Activated B cell treated with CpG ODN at 0.5 μM for 24 hours (primary cell): ENCODE measurements around the gene AKAP5. TPM values are rescaled to one million over a fixed set of nuclear protein-coding genes. Genes with fewer than 3 reads are reported as not detected.

ENCODE experiments used
- ATAC-seq: fragments of 200-7000 bp; cut with Tn5 transposase; one replicate; pipeline ENCODE4 v1.10.0; 2021; ENCODE audit warnings: low read depth, mild to moderate bottlenecking, moderate library complexity
- CTCF ChIA-PET: fragments of 350-600 bp; sonication (Branson Sonifier 250); formaldehyde crosslinking; loops from one replicate; lab custom pipeline; 2021; ENCODE audit warnings: antibody characterized with exemption; lab: Charles Lee
- POLR2A ChIA-PET: fragments of 350-600 bp; sonication (Branson Sonifier 250); formaldehyde crosslinking; loops from one replicate; lab custom pipeline; 2021; ENCODE audit warnings: antibody characterized with exemption; lab: Charles Lee
- DNase-seq: peaks from one replicate; pipeline ENCODE4 v3.0.0; 2022
- H3K27ac Mint-ChIP-seq: one replicate; pipeline ENCODE4 v1.8.0; 2020; ENCODE audit warnings: mixed read lengths
- H3K27me3 Mint-ChIP-seq: one replicate; pipeline ENCODE4 v1.8.0; 2021; ENCODE audit warnings: mixed read lengths
- H3K36me3 Mint-ChIP-seq: one replicate; pipeline ENCODE4 v1.8.0; 2021; ENCODE audit warnings: low read depth, mixed read lengths
- H3K4me1 Mint-ChIP-seq: one replicate; pipeline ENCODE4 v1.8.0; 2021; ENCODE audit warnings: mixed read lengths
- H3K4me3 Mint-ChIP-seq: one replicate; pipeline ENCODE4 v1.8.0; 2020; ENCODE audit warnings: mild to moderate bottlenecking, mixed read lengths
- H3K9me3 Mint-ChIP-seq: one replicate; pipeline ENCODE4 v1.8.0; 2020; ENCODE audit warnings: mixed read lengths
- CTCF ChIP-seq: fragments of 200-600 bp; IDR thresholded peaks from one replicate; pipeline ENCODE4 v1.8.0; 2022; ENCODE audit warnings: antibody characterized with exemption, mild to moderate bottlenecking
- intact Hi-C: fragments of 100-400 bp; cut with micrococcal nuclease; formaldehyde crosslinking; loops from one replicate; pipeline ENCODE4 v1.15.1; 2024
- total RNA-seq: library from RNA; stranded (reverse); gene quantifications from 2 replicates; pipeline ENCODE4 v1.2.3, GENCODE V29; 2022

AKAP5 gene
- total RNA-seq, 1 donor from 2014 or later, result 5.1 TPM

- ATAC-seq, result no peak
- no peak overlapping the region for H3K4me3 Mint-ChIP-seq
- CTCF ChIA-PET, result interaction anchor here (0.6 kb wide), 1 partner anchor 16 kb away, joined by 3 read pairs; no protein-coding TSS in a partner anchor
- POLR2A ChIA-PET, result interaction anchor here (0.6 kb wide), 1 partner anchor 613 kb away, joined by 5 read pairs; no protein-coding TSS in a partner anchor
- no peak for DNase-seq
- no peaks in the 10 kb centered on the region for H3K9me3 Mint-ChIP-seq
- intact Hi-C loops, result no loop called here
- TF ChIP-seq CTCF, result no peak
- H3K27ac Mint-ChIP-seq, result no peak overlapping the region
- peaks cover 29% of the 10 kb centered on the region for H3K4me1 Mint-ChIP-seq
- no peaks in the 10 kb centered on the region for H3K27me3 Mint-ChIP-seq
- peaks cover 54% of the 10 kb centered on the region for H3K36me3 Mint-ChIP-seq
These were observed 30.0 kb downstream of the AKAP5 start for GRCh38 chr14:64495252-64495651.

- H3K9me3 Mint-ChIP-seq, result no peaks in the 10 kb centered on the region
- no peak for ATAC-seq
- no peak overlapping the region for H3K27ac Mint-ChIP-seq
- no peaks in the 10 kb centered on the region for H3K27me3 Mint-ChIP-seq
- ChIA-PET CTCF (interaction anchor here (0.7 to 2.1 kb wide), 3 partner anchors 14 to 67 kb away, joined by 3 to 11 read pairs (median 7); no protein-coding TSS in a partner anchor), POLR2A (no interaction called here)
- no peak for DNase-seq
- intact Hi-C loops, result no loop called here
- H3K4me1 Mint-ChIP-seq, result peaks cover 36% of the 10 kb centered on the region
- peaks cover 38% of the 10 kb centered on the region for H3K36me3 Mint-ChIP-seq
- no peak overlapping the region for H3K4me3 Mint-ChIP-seq
- TF ChIP-seq CTCF, result no peak
These were observed 31.5 kb downstream of the AKAP5 start for GRCh38 chr14:64496764-64497163.

GRCh38 chr14:64500088-64500487 lies 34.8 kb downstream of the AKAP5 start:
- DNase-seq (no peak), ATAC-seq (no peak)
- no peak for TF ChIP-seq CTCF
- Mint-ChIP-seq H3K9me3 (no peaks in the 10 kb centered on the region), H3K27me3 (no peaks in the 10 kb centered on the region), H3K4me1 (peaks cover 43% of the 10 kb centered on the region), H3K27ac (peak overlapping the region; percentile 99), H3K4me3 (peak overlapping the region; percentile 25), H3K36me3 (peaks cover 29% of the 10 kb centered on the region)
- ChIA-PET POLR2A (interaction anchor here (2.2 kb wide), 1 partner anchor 112 kb away, joined by 6 read pairs; the partner anchor contains the start of gene MTHFD1), CTCF (interaction anchor here (3.3 kb wide), 1 partner anchor 11 kb away, joined by 32 read pairs; no protein-coding TSS in a partner anchor)
- intact Hi-C loops, result loop anchor here (5.0 to 10.0 kb wide), 5 partner anchors 485 to 1025 kb away; partner anchors contain the start of genes FNTB, SGPP1 and SYNE2

- H3K4me3 Mint-ChIP-seq, result peak overlapping the region; percentile 97
- intact Hi-C loops, result loop anchor here (1.0 to 10.0 kb wide), 8 partner anchors 10 to 1027 kb away; partner anchors contain the start of genes FNTB, SGPP1 and SYNE2
- peak overlapping the region; percentile 99 for H3K27ac Mint-ChIP-seq
- no peak for TF ChIP-seq CTCF
- H3K4me1 Mint-ChIP-seq, result peaks cover 57% of the 10 kb centered on the region
- CTCF ChIA-PET, result interaction anchor here (0.9 to 3.3 kb wide), 6 partner anchors 10 to 157 kb away, joined by 3 to 32 read pairs (median 4); partner anchors contain the start of gene HSPA2
- peaks cover 28% of the 10 kb centered on the region for H3K36me3 Mint-ChIP-seq
- POLR2A ChIA-PET, result interaction anchor here (1.0 to 4.5 kb wide), 10 partner anchors 9 to 265 kb away, joined by 3 to 55 read pairs (median 13); partner anchors contain the start of genes AKAP5, HSPA2 and MTHFD1
- ATAC-seq, result no peak
- DNase-seq, result no peak
- H3K27me3 Mint-ChIP-seq, result no peaks in the 10 kb centered on the region
- no peaks in the 10 kb centered on the region for H3K9me3 Mint-ChIP-seq
These were observed 36.3 kb downstream of the AKAP5 start for GRCh38 chr14:64501411-64502171.
